Activated CD4-positive, alpha-beta T cell treated with anti-CD3 and anti-CD28 coated beads, Interleukin-2, amount 50 U/mL, for 16 hours (primary cell): ENCODE results near the gene BUD31.
"Not testable (repeated sequence)": the region's sequence is repeated elsewhere in the genome, so short reads cannot be mapped to it uniquely, and the experiment has no call there.

Experiments used
- DNase-seq: peaks from one replicate; pipeline ENCODE4 v3.0.0-alpha.2; 2020

Gene BUD31

DNA sequence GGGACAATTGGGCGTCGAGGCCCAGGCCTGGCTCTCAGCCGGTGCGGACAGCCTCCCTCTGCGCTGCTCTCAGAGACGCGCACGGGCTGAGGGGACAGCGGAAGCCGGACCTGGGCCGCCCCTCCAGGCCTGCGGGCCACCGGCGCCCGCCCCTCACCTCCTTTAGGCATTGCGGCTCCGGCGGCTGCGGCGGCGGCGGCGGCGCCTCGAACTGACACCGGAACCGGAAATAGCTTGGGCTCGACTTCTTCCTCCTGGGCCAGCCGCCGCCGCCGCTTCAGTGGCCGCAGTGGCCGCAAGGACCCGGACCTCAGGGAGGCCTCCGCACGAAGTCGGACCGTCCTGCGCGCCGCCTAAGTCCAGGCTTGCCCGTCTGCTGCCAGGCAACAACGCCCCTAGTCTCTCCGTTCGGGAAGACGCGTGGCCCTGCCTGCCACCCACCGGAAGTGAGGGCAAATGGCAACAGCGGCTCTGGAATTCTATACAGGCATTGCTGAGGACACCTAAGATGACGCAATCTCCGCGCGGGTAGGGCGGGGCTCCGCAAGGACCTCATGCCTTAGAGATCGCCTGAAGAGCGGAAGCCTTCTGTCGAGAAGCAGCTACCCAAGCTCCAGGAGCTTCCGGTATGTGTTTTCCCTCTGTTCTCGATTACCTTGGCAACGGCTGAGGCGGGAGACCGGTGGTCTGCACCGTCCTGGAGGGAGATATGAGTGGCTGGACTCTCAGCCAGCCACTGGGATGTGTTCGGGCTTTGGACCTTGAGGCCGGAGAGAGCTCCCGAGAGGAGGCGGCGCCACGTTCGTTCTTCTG, at the start of gene BUD31, which contains the start of gene PDAP1:
Gene BUD31 (plus strand): TSS at position 591 of the 813 bp plus-strand sequence. CDS start 2,124 bp downstream, outside the sequence.
Gene PDAP1 (minus strand): TSS at position 219 of the 813 bp plus-strand sequence. CDS start 49 bp downstream, at position 170.
- peak; percentile 94 for DNase-seq

DNA sequence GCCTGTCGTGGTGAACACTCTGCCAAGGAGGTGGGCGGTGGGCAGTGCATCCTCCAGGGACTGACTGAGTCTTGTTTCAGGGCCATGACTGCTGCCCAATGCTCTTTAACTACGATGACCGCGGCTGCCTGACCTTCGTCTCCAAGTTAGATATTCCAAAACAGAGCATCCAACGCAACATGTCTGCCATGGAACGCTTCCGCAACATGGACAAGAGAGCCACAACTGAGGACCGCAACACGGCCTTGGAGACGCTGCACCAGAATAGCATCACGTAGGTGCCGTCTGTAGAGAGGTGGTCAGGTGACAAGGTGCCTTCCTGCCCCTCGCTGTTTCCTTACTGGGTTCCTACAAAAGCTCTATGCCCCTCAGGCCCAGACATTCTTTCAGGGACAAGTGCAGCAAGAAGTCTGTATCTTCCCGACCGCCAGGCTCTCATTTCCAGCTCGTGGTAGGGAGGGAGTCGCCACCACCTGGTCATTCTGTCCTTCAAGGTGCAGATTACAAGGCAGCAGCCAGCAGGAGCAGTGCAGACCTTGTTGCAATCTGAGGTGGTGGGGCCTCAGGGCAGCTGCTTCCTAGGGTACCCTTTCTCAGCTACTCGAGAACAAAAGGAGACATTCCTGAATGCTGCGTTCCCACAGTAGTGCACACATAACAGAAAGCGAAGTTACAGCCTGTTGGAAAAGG, 49.2 kb upstream of the BUD31 start:
- no peak for DNase-seq

DNA sequence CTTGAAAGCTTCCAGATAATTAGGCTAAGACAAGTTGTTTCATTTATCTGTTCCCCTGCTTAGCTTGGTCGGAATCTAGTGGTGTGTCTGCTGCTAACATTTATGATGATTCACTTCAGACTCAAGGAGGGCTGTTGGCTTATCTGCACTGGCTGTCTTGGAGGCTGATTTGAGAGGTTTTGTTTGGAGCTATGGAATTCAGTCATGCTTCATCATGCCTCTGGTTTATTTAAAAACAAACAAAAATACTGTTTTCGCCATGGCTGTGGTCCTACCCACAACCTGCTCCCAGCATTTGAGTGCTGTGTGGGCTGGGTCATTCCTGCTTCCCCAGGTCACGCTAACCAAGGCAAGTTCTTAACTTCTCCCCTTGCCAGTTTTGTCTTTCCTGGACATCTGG, 46.0 kb upstream of the BUD31 start:
- no peak for DNase-seq

- DNase-seq = no peak
These were observed 45.5 kb upstream of the BUD31 start for GRCh38 chr7:99363286-99363685.

DNA sequence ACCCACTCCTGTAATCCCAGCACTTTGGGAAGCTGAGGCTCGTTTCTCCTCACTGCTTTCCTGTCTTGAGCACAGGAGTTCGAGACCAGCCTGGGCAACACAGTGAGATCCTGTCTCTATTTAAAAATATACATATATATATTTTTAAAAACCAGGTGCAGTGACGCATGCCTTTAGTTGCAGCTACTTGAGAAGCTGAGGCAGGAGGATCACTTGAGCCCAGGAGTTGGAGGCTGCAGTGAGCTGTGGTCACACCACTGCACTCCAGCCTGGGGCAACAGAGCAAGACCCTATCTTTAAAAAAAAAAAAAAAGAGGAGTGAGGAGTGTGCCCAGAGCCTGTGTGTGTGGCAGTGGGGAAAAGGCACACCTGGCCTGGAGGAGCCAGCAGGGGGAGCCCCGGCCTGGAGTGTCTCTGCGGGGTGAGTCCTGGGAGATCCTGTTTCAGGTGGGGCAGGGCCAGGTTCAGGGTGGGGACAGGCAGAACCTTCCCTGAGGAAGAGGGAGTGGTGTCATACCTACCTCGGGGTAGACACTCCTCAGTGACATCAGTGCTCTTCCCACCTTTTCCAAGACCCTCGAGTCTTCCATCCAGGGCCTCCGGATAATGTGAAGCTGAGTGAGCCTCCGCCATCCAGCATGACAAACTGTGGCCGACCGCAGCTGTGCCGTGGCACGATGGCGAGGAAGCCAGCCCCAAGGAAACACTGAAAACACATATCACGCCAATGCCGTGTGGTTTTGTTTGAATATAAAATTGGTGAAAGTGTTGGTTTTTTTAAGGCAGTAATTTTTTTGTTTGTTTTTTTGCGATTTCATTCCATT, 43.2 kb upstream of the BUD31 start:
- peak; percentile 40 for DNase-seq

DNA sequence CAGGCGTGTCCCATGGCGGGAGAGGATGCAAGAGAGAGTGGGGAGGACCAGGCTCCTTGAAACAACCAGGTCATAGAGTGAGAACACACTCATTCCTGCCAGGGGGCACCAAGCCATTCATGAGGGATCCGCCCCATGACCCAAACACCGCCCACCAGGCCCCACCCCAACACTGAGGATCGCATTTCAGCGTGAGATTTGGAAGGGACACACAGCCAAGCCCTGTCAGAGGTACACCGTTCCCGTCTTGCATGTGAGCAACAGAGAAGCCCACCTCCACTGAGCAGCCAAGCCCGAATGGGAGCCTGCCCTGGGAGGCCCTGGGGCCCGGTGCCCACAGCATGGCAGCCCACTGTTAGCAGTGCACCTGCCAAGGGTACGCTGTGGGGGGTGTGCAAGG, 42.1 kb upstream of the BUD31 start:
- no peak for DNase-seq

GRCh38 chr7:99368750-99369389, 39.9 kb upstream of the BUD31 start:
- DNase-seq = no peak

DNA sequence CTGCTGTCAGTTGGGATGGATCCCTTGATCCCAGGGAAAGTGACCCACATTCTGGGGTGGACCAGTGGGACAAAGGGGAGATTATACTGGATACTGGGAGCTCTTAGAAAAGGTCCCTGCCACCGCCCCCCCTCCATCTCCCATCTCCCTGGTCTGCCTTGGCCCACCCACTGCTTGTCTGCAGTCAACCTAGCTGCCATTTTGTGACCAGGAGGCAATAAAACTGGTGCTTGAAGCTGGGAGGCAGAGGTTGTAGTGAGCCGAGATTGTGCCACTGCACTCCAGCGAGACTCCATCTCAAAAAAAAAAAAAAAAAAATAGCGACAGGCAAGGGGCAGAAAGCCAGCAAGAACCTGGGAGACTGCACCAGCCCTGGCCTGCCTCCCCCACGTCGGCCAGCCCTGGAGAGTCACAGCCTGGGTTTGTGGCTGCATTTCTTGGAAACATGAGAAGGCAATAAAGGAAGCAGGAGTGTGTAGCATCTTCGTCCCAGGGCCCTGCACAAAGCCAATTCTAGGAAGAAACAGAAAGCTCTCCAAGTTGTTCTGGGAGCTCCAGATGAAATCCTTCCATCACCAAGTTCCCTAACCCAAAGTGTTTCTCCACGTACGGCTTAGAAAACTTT, 38.9 kb upstream of the BUD31 start:
- DNase-seq = no peak

DNA sequence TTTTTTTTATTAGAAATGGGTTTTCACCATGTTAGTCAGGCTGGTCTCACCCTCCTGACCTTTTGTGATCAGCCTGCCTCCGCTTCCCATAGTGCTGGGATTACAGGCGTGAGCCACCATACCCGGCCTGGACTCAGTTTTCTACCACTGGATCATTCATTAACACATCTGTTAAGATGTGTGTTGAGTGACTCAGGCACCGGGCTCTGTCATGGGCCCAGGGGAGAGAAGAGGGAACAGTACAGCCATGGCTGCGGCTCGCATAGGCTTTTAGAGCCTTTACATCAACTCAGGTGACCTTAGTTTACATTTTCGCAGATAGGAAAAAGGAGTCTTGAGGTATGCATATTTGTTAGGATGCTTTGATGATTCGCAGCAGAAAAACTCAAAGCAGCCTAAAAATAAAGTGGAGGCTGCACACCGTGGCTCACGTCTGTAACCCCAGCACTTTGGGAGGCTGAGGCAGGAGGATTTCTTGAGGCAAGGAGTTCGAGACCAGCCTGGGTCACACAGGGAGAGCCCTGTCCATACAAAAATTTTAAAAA, 37.3 kb upstream of the BUD31 start:
- no peak for DNase-seq

DNA sequence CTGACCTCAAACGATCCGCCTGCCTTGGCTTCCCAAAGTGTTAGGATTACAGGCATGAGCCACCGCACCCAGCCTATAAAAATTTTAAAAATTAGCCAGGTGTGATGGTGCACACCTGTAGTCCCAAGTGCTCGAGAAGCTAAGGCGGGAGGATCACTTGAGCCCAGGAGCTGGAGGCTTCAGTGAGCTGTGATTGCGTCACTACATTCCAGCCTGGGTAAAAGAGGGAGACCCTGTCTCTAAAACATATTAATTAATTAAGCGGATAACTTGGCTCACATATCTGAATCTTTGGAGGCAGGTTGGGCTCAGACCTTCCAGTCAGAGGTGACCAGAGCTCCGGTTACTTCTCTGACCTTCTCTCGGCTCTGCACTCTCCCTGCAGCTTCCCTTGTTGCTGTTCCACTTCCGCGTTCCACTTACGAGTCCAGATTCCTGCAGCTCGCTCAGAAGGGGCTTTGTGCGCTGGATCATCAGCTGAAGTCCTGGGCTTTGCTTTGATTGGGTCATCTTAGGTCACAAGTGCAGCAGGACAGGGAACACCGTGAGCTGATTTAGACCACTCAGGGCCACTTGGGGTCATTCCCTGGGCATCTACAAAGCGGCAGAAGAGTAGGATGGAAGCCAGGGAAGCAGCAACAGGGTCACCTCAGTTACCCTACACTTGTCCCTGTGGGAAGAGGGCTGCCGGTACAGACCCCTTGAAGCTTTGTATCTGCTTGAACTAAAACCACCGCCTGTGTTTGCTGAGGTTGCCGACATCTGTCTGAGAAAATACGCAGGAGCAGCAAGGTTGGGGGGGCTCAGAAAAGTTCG, 36.3 kb upstream of the BUD31 start:
- no peak for DNase-seq

DNA sequence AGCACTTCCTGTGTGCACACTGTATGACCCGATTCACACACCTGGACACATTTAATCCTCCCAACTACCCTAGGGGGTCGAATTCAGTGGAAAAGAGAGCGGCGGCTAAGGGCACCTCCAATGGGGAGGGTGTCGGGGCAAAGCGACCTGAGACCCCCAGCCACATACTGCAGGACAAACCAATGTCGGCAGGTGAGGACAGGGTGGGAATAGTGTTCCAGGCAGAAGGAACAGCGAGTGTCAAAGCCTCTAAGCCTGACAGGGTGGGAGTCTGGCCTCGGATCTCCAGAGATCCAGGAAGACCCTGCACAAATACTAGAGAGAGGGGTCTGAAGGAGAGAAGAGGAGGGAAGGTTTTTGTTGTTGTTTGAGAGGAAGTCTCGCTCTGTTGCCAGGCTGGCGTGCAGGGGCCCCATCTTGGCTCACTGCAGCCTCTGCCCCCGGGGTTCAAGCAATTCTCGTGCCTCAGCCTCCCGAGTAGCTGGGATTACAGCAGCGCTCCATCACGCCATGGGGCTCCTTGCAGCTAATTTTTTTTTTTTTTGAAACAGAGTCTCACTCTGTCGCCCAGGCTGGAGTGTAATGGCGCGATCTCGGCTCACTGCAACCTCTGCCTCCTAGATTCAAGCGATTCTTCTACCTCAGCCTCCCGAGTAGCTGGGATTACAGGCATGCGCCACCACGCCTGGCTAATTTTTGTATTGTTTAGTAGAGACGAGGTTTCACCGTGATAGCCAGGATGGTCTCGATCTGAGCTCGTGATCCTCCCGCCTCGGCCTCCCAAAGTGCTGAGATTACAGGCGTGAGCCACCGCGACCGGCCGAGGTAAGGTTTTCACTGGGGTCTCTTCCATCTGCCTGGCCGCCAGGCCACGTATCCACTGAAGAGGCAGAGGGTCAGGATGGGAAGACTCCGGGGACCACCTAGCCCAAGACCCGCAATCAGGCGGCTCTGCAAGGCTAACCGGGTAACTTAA, 35.4 kb upstream of the BUD31 start:
- no peak for DNase-seq

GRCh38 chr7:99374111-99375064, 34.4 kb upstream of the BUD31 start, which contains the start of gene ARPC1B:
Gene ARPC1B (plus strand): TSS chr7:99374730. CDS start chr7:99385715, 10,985 bp downstream.
- peak; percentile 86 for DNase-seq

- DNase-seq = peak; percentile 78
These were observed 33.5 kb upstream of the BUD31 start for GRCh38 chr7:99375070-99375807.

DNA sequence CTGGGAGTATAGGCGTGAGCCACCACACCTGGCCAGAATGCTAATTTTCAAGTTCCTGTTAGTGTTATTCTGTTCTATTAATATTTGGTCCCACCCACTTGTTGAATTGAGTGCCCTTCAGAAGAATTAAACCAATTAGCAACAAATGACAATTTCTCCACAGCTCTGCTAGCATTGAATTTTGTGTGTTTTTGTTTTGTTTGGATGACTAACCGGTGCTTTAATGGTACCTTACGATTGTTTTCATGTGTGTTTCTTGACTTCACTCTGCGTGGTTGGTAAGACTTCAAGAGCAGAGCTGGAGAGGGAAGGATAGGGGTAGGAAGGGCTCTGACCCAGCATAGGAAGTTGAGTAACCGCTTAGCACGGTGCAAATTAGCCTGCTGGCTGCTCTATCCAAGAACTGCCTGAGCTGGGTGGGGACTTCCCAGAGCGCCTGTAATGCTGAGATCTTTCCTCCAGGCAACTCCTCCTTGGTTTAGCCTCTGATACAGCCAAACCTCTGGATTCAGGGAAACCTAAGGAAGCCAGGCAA, 29.7 kb upstream of the BUD31 start:
- peak; percentile 68 for DNase-seq

DNA sequence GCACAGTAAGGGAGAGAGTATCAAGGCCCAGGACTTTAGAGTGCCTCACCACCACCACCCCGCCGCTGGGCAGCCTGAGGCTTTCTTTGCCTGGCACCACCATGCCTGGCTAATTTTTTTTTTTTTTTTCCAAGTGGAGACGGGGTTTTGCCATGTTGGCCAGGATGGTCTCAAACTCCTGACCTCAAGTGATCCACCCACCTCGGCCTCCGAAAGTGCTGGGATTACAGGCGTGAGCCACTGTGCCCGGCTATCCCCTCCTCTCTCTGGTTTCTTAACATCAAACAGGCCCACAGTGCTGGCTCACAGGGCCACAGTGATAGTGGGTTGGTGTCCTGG, 29.1 kb upstream of the BUD31 start:
- DNase-seq = not testable (repeated sequence)

- peak; percentile 69 for DNase-seq
These were observed 28.5 kb upstream of the BUD31 start for GRCh38 chr7:99380032-99380822.
